Trophoblast cell (in vitro differentiated cells and primary cell): ENCODE results near the gene ATG13.

Source experiments
- DNase-seq, 2 donors: peaks; one replicate each; pipeline ENCODE4 v3.0.0-alpha.2; 2016
- H2AFZ ChIP-seq: 2 replicates; pipeline ENCODE4 v1.6.1; 2013; ENCODE audit warnings: low read length, moderate library complexity, mild to moderate bottlenecking; ENCODE audit not compliant: insufficient read depth, poor library complexity
- H2AK5ac ChIP-seq: 2 replicates; pipeline ENCODE4 v1.6.1; 2013; ENCODE audit warnings: mild to moderate bottlenecking, low read length
- H2BK120ac ChIP-seq: 2 replicates; pipeline ENCODE4 v1.6.1; 2013; ENCODE audit warnings: low read length, mild to moderate bottlenecking, moderate library complexity; ENCODE audit not compliant: insufficient read depth, poor library complexity
- H2BK12ac ChIP-seq: 2 replicates; pipeline ENCODE4 v1.6.1; 2013; ENCODE audit warnings: mild to moderate bottlenecking, low read length, moderate library complexity
- H2BK5ac ChIP-seq: 2 replicates; pipeline ENCODE4 v1.6.1; 2013; ENCODE audit warnings: low read length, low read depth, moderate library complexity, mild to moderate bottlenecking; ENCODE audit not compliant: poor library complexity
- H3K14ac ChIP-seq: 2 replicates; pipeline ENCODE4 v1.6.1; 2013; ENCODE audit warnings: mild to moderate bottlenecking, low read length
- H3K18ac ChIP-seq: 2 replicates; pipeline ENCODE4 v1.6.1; 2013; ENCODE audit warnings: mild to moderate bottlenecking, low read length
- H3K23ac ChIP-seq: 2 replicates; pipeline ENCODE4 v1.6.1; 2013; ENCODE audit warnings: low read length
- H3K27ac ChIP-seq: 2 replicates; pipeline ENCODE4 v1.5.1; 2013; ENCODE audit warnings: low read depth, mild to moderate bottlenecking, inconsistent platforms, low read length, moderate library complexity
- H3K27me3 ChIP-seq: 2 replicates; pipeline ENCODE4 v1.6.1; 2013; ENCODE audit warnings: inconsistent platforms, mild to moderate bottlenecking, low read length, moderate library complexity; ENCODE audit not compliant: insufficient read depth
- H3K36me3 ChIP-seq, 2 experiments: 1 replicate in 1 of 2; 2 replicates in 1 of 2; pipeline ENCODE4 v1.6.1; 2013; ENCODE audit warnings: low read length in 2 of 2, mild to moderate bottlenecking in 2 of 2, moderate library complexity in 1 of 2; ENCODE audit not compliant: insufficient read depth in 2 of 2, control insufficient read depth in 1 of 2
- H3K4ac ChIP-seq: 2 replicates; pipeline ENCODE4 v1.6.1; 2013; ENCODE audit warnings: low read depth, mild to moderate bottlenecking, low read length, moderate library complexity
- H3K4me1 ChIP-seq, 2 experiments: 1 replicate in 1 of 2; 2 replicates in 1 of 2; pipeline ENCODE4 v1.6.1; 2013; ENCODE audit warnings: low read length in 2 of 2, mild to moderate bottlenecking in 2 of 2, moderate library complexity in 1 of 2; ENCODE audit not compliant: insufficient read depth in 2 of 2, control insufficient read depth in 1 of 2
- H3K4me2 ChIP-seq: 2 replicates; pipeline ENCODE4 v1.6.1; 2013; ENCODE audit warnings: inconsistent platforms, mild to moderate bottlenecking, low read length, moderate library complexity
- H3K4me3 ChIP-seq: 2 replicates; pipeline ENCODE4 v1.5.1; 2013; ENCODE audit warnings: mild to moderate bottlenecking, low read depth, low read length, inconsistent platforms
- H3K79me1 ChIP-seq: one replicate; pipeline ENCODE4 v1.6.1; 2013; ENCODE audit warnings: low read length
- H3K79me2 ChIP-seq: 2 replicates; pipeline ENCODE4 v1.6.1; 2013; ENCODE audit warnings: low read length, mild to moderate bottlenecking; ENCODE audit not compliant: control insufficient read depth, insufficient read depth, poor library complexity
- H3K9ac ChIP-seq: 2 replicates; pipeline ENCODE4 v1.6.1; 2013; ENCODE audit warnings: mild to moderate bottlenecking, low read length
- H3K9me3 ChIP-seq: 2 replicates; pipeline ENCODE4 v1.6.1; 2013; ENCODE audit warnings: low read depth, mild to moderate bottlenecking, control low read depth, inconsistent platforms, low read length; ENCODE audit not compliant: insufficient read depth
- H4K12ac ChIP-seq: 2 replicates; pipeline ENCODE4 v1.6.1; 2013; ENCODE audit warnings: low read depth, mild to moderate bottlenecking, low read length, moderate library complexity
- H4K8ac ChIP-seq: 2 replicates; pipeline ENCODE4 v1.6.1; 2013; ENCODE audit warnings: low read depth, mild to moderate bottlenecking, low read length, moderate library complexity
- H4K91ac ChIP-seq: one replicate; pipeline ENCODE4 v1.6.1; 2013; ENCODE audit warnings: low read depth, mild to moderate bottlenecking, low read length, moderate library complexity
- WGBS: extraction: QIAGEN DNeasy Blood & Tissue Kit; methylation state at CpG from one replicate; pipeline ENCODE4 v1.1.7; 2013; ENCODE audit warnings: missing lambda C conversion rate; ENCODE audit not compliant: insufficient read length, insufficient coverage; ENCODE audit errors: extremely low coverage; 5-methylcytosine and 5-hydroxymethylcytosine counted together

ATG13 gene

GRCh38 chr11:46628961-46629360 is 11.6 kb downstream of the ATG13 start:
- H3K23ac ChIP-seq: no peak overlapping the region
- H3K18ac ChIP-seq: no peak overlapping the region
- H3K36me3 ChIP-seq: peaks cover 17 to 22% of the 10 kb centered on the region in 2 experiments
- H3K4me1 ChIP-seq: peaks cover 3% of the 10 kb centered on the region in 2 experiments
- no peak overlapping the region for H2AFZ ChIP-seq
- H3K79me2 ChIP-seq: no peaks in the 10 kb centered on the region
- H4K91ac ChIP-seq: no peak overlapping the region
- H4K12ac ChIP-seq: no peak overlapping the region
- H3K27me3 ChIP-seq: no peaks in the 10 kb centered on the region
- H3K4me2 ChIP-seq: no peak overlapping the region
- H3K9me3 ChIP-seq: no peaks in the 10 kb centered on the region
- WGBS: no CpG with 5 or more reads among the region's 6 CpGs
- H3K79me1 ChIP-seq: no peaks in the 10 kb centered on the region
- peak; percentile 72 to 75 for DNase-seq
- no peak overlapping the region for H3K14ac ChIP-seq
- no peak overlapping the region for H3K9ac ChIP-seq
- H4K8ac ChIP-seq: no peak overlapping the region
- H2BK5ac ChIP-seq: no peak overlapping the region
- H2AK5ac ChIP-seq: no peak overlapping the region
- no peak overlapping the region for H3K4ac ChIP-seq
- H3K4me3 ChIP-seq: no peak overlapping the region
- H2BK12ac ChIP-seq: no peak overlapping the region
- H3K27ac ChIP-seq: no peak overlapping the region
- no peak overlapping the region for H2BK120ac ChIP-seq

- H3K9me3 ChIP-seq: no peaks in the 10 kb centered on the region
- H2BK120ac ChIP-seq: no peak overlapping the region
- no peak overlapping the region for H3K4me3 ChIP-seq
- DNase-seq: no peak
- H3K27me3 ChIP-seq: no peaks in the 10 kb centered on the region
- H2AFZ ChIP-seq: no peak overlapping the region
- H3K79me1 ChIP-seq: no peaks in the 10 kb centered on the region
- WGBS: no CpG with 5 or more reads among the region's 1 CpG
- no peak overlapping the region for H4K8ac ChIP-seq
- no peak overlapping the region for H4K12ac ChIP-seq
- H4K91ac ChIP-seq: no peak overlapping the region
- H3K27ac ChIP-seq: no peak overlapping the region
- no peak overlapping the region for H3K4me2 ChIP-seq
- H2AK5ac ChIP-seq: no peak overlapping the region
- H3K4me1 ChIP-seq: peaks cover 2% of the 10 kb centered on the region in 2 experiments
- no peak overlapping the region for H3K18ac ChIP-seq
- H2BK5ac ChIP-seq: no peak overlapping the region
- no peak overlapping the region for H2BK12ac ChIP-seq
- no peak overlapping the region for H3K9ac ChIP-seq
- no peak overlapping the region for H3K4ac ChIP-seq
- H3K36me3 ChIP-seq: peaks cover 12 to 15% of the 10 kb centered on the region in 2 experiments
- no peak overlapping the region for H3K14ac ChIP-seq
- H3K79me2 ChIP-seq: no peaks in the 10 kb centered on the region
- no peak overlapping the region for H3K23ac ChIP-seq
These were observed 12.9 kb downstream of the ATG13 start for GRCh38 chr11:46630237-46630636.

DNA sequence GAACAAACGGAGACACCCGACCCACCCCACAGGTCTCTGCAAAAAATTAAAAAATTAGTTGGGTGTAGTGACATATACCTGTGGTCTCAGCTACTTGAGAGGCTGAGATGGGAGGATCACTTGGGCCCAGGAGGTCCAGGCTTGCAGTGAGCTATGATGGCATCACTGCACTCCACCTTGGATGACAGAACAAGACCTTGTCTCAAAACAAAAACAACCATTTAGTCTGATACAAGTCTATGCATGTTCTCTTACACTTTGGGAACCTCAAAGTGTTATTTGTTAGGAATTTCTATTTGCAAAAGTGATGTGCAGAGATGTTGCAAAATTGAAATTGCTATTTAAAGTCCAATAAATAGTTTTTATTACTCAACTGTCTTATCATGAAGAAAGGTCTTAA is 14.3 kb downstream of the ATG13 start:
- no CpG with 5 or more reads among the region's 2 CpGs for WGBS
- no peak overlapping the region for H3K4me2 ChIP-seq
- H3K18ac ChIP-seq: no peak overlapping the region

DNA sequence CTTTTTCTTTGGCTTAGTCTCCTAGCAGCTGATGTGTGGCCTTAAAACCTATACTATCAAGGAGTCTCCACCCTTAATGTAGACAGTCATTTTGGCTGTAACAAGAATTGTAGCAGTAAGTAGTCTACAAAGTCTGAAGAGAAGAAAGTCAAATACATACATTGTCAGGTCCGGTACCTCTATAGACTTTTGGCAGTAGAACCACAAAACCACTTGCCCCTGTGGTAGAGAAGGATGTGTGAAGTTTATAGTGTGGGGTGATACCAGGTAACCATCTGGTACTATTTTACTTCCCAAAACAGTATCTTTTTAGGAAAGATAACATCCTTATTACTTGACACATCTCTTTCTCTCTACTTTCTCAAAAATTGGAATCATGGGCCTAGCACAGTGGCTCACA is 15.1 kb downstream of the ATG13 start:
- Histone ChIP-seq H3K18ac (no peak overlapping the region), H3K4ac (no peak overlapping the region), H2BK5ac (no peak overlapping the region), H3K79me1 (no peaks in the 10 kb centered on the region), H3K4me1 (no peaks in the 10 kb centered on the region), H3K27ac (no peak overlapping the region), H3K23ac (no peak overlapping the region), H3K79me2 (no peaks in the 10 kb centered on the region), H3K4me3 (no peak overlapping the region), H3K9ac (no peak overlapping the region), H2BK120ac (no peak overlapping the region), H2AK5ac (no peak overlapping the region), H2BK12ac (no peak overlapping the region), H2AFZ (no peak overlapping the region), H4K8ac (no peak overlapping the region), H3K27me3 (no peaks in the 10 kb centered on the region), H4K91ac (no peak overlapping the region), H3K9me3 (no peaks in the 10 kb centered on the region), H3K36me3 (peaks cover 7 to 9% of the 10 kb centered on the region in 2 experiments), H3K4me2 (no peak overlapping the region), H3K14ac (no peak overlapping the region), H4K12ac (no peak overlapping the region)
- no CpG with 5 or more reads among the region's 1 CpG for WGBS
- no peak for DNase-seq

More for the DNA sequence above, 14.3 kb downstream of the ATG13 start:
- H3K27me3 ChIP-seq: no peaks in the 10 kb centered on the region
- no peak overlapping the region for H3K9ac ChIP-seq
- H4K91ac ChIP-seq: no peak overlapping the region
- no peak overlapping the region for H3K23ac ChIP-seq
- no peaks in the 10 kb centered on the region for H3K79me1 ChIP-seq
- H4K12ac ChIP-seq: no peak overlapping the region
- H3K27ac ChIP-seq: no peak overlapping the region
- H3K36me3 ChIP-seq: peaks cover 8 to 9% of the 10 kb centered on the region in 2 experiments
- no peak overlapping the region for H2AK5ac ChIP-seq
- no peak overlapping the region for H2BK120ac ChIP-seq
- H2BK5ac ChIP-seq: no peak overlapping the region
- no peak overlapping the region for H2BK12ac ChIP-seq
- no peaks in the 10 kb centered on the region for H3K4me1 ChIP-seq
- H3K9me3 ChIP-seq: no peaks in the 10 kb centered on the region
- no peak for DNase-seq
- no peak overlapping the region for H3K14ac ChIP-seq
- H2AFZ ChIP-seq: no peak overlapping the region
- H4K8ac ChIP-seq: no peak overlapping the region
- H3K4ac ChIP-seq: no peak overlapping the region
- H3K79me2 ChIP-seq: no peaks in the 10 kb centered on the region
- no peak overlapping the region for H3K4me3 ChIP-seq
